K562 (cell line): Measurements from ENCODE around the gene VSTM1. TPM values are rescaled to one million over a fixed set of nuclear protein-coding genes. Genes with fewer than 3 reads are reported as not detected.

Source experiments
- ATAC-seq: fragments of 200-7000 bp; cut with Tn5 transposase; 3 replicates; pipeline ENCODE4 v1.9.1; 2020; ENCODE audit warnings: moderate library complexity
- BruUV-seq: library from RNA; stranded (reverse); fragments of 400-500 nt; replicated peaks from 2 replicates; lab custom pipeline; 2021; lab: Mats Ljungman, UMichigan
- CTCF ChIA-PET: fragments of 300-600 bp; formaldehyde crosslinking; extraction: SDS; loops from one replicate; lab custom pipeline; 2021; ENCODE audit warnings: low intra/inter-chr PET ratio; lab: Yijun Ruan, JAX
- POLR2A ChIA-PET: fragments of 300-600, 350-650 bp; sonication (Branson Sonifier 250); formaldehyde crosslinking; extraction: SDS; loops from one replicate; lab custom pipeline; 2021; ENCODE audit warnings: antibody characterized with exemption, inconsistent platforms; lab: Yijun Ruan, JAX
- DNase-seq, 4 experiments: peaks; one replicate each; pipeline versions ENCODE4 v3.0.0 to v3.0.0-alpha.2; 2011 to 2018; ENCODE audit warnings: low spot score in 3 of 4, mixed read lengths in 3 of 4; ENCODE audit errors: extremely low read depth in 1 of 4
- FAIRE-seq: peaks from 2 replicates; lab custom pipeline; 2011; peaks lifted over from hg19 to GRCh38; lab: Jason Lieb, UNC
- H2AFZ ChIP-seq: 2 replicates; pipeline ENCODE4 v1.6.0; 2011; ENCODE audit warnings: low read depth, low read length, control low read depth, inconsistent platforms
- H3K27ac ChIP-seq: fragments of 200-600 bp; 3 replicates; pipeline ENCODE4 v1.8.0; 2011; ENCODE audit warnings: low read depth, mild to moderate bottlenecking, control low read depth, inconsistent platforms, low read length, moderate library complexity, mixed read lengths; ENCODE audit errors: extremely low read depth
- H3K27me3 ChIP-seq, 2 experiments: fragments of 300-600 bp in 1 of 2; 2 replicates in 1 of 2; 3 replicates in 1 of 2; pipeline versions ENCODE4 v1.6.0 to v1.8.0; 2011; ENCODE audit warnings: inconsistent platforms in 2 of 2, low read length in 2 of 2, mild to moderate bottlenecking in 1 of 2, mixed read lengths in 1 of 2, moderate library complexity in 1 of 2; ENCODE audit not compliant: control insufficient read depth in 2 of 2, insufficient read depth in 2 of 2
- H3K36me3 ChIP-seq: fragments of 300-600 bp; 3 replicates; pipeline ENCODE4 v1.8.0; 2011; ENCODE audit warnings: mild to moderate bottlenecking, low read length, inconsistent platforms; ENCODE audit not compliant: control insufficient read depth, insufficient read depth
- H3K4me1 ChIP-seq, 2 experiments: fragments of 200-600 bp in 1 of 2; replicated peaks in 1 of 2; 2 replicates in 1 of 2; 3 replicates in 1 of 2; pipeline versions ENCODE4 v1.5.1 to v1.8.0; 2011; ENCODE audit warnings: inconsistent platforms in 2 of 2, low read length in 2 of 2, mild to moderate bottlenecking in 1 of 2, mixed read lengths in 1 of 2, moderate library complexity in 1 of 2; ENCODE audit not compliant: control insufficient read depth in 2 of 2, insufficient read depth in 2 of 2
- H3K4me2 ChIP-seq: 2 replicates; pipeline ENCODE4 v1.6.1; 2011; ENCODE audit warnings: low read length, control low read depth, inconsistent platforms, mixed read lengths; ENCODE audit not compliant: insufficient read depth
- H3K4me3 ChIP-seq: fragments of 200-600 bp; sonication (generic), shearing (Covaris generic); 2 replicates; pipeline ENCODE4 v1.5.1; 2016; ENCODE audit warnings: control low read depth, inconsistent platforms
- H3K79me2 ChIP-seq: fragments of 200-600 bp; 3 replicates; pipeline ENCODE4 v1.8.0; 2011; ENCODE audit warnings: low read length, inconsistent platforms; ENCODE audit not compliant: control insufficient read depth, insufficient read depth
- H3K9ac ChIP-seq, 2 experiments: 2 replicates each; pipeline versions ENCODE4 v1.6.0 to v1.6.1; 2011; ENCODE audit warnings: low read depth in 2 of 2, low read length in 2 of 2, control low read depth in 1 of 2, inconsistent platforms in 1 of 2, mild to moderate bottlenecking in 1 of 2, mixed read lengths in 1 of 2; ENCODE audit not compliant: insufficient read depth in 1 of 2
- H3K9me1 ChIP-seq: one replicate; pipeline ENCODE4 v1.6.0; 2011; ENCODE audit warnings: inconsistent platforms, mild to moderate bottlenecking, low read length, moderate library complexity; ENCODE audit not compliant: control insufficient read depth, insufficient read depth
- H3K9me3 ChIP-seq: replicated peaks from 2 replicates; pipeline ENCODE4 v1.5.1; 2011; ENCODE audit warnings: low read depth, low read length, inconsistent platforms; ENCODE audit not compliant: control insufficient read depth, insufficient read depth
- H4K20me1 ChIP-seq: replicated peaks from 2 replicates; pipeline ENCODE4 v1.6.1; 2011; ENCODE audit warnings: low read length, inconsistent platforms, mixed read lengths; ENCODE audit not compliant: control insufficient read depth, insufficient read depth
- HINFP ChIP-seq: fragments of 450-650 bp; conservative IDR thresholded peaks from 2 replicates; pipeline ENCODE4 v1.6.1; 2016; ENCODE audit warnings: missing genetic modification characterization, low read depth, mild to moderate bottlenecking, control low read depth, missing compliant biosample characterization
- POLR2H ChIP-seq: IDR thresholded peaks from 2 replicates; pipeline ENCODE4 v1.6.1; 2016; ENCODE audit warnings: missing genetic modification characterization, low read depth, mild to moderate bottlenecking, control low read depth, missing compliant biosample characterization, moderate library complexity
- SAFB ChIP-seq: fragments of 200-400 bp; formaldehyde crosslinking; IDR thresholded peaks from 2 replicates; pipeline ENCODE4 v1.6.1; 2017; ENCODE audit warnings: low read depth, low read length, borderline replicate concordance
- ZNF212 ChIP-seq: fragments of 450-650 bp; formaldehyde crosslinking; IDR thresholded peaks from 2 replicates; pipeline ENCODE4 v1.4.0; 2020; ENCODE audit warnings: mild to moderate bottlenecking
- WGBS: fragments of 100-300 bp; shearing (Covaris generic); methylation state at CpG from one replicate; pipeline ENCODE4 v1.1.6; 2016; ENCODE audit warnings: low coverage, mixed read lengths; ENCODE audit not compliant: insufficient coverage; ENCODE audit errors: missing lambda C conversion rate; 5-methylcytosine and 5-hydroxymethylcytosine counted together
- in situ Hi-C: fragments of 300-500 bp; cut with MboI; formaldehyde crosslinking; loops from 4 replicates; pipeline ENCODE4 v1.15.0; 2018; ENCODE audit warnings: inconsistent platforms, mixed read lengths
- intact Hi-C: fragments of 100-400 bp; cut with micrococcal nuclease; formaldehyde crosslinking; loops from 2 replicates; pipeline ENCODE4 v1.14.2; 2022
- polyA plus RNA-seq, 8 experiments: library from polyadenylated mRNA; depleted of rRNA in 4 of 8; stranded (reverse) in 5 of 8; unstranded in 3 of 8; fragments of >200 nt; fragmentation: Nextera tagmentation in 2 of 8; fragmentation: Illumina TruSeq in 1 of 8; extraction: Ambion mirVana in 2 of 8; extraction: Trizol in 1 of 8; gene quantifications; 2 replicates each; pipeline versions ENCODE4 v1.2.1 to v1.2.3, GENCODE V29; 2011 to 2014; ENCODE audit warnings: inconsistent platforms in 1 of 8, missing spikeins in 1 of 8
- total RNA-seq, 7 experiments: library from RNA; depleted of rRNA in 6 of 7; stranded (reverse); fragments of >200 nt in 6 of 7; fragmentation: Illumina TruSeq in 2 of 7; extraction: Trizol in 2 of 7; gene quantifications; 2 replicates each; pipeline versions ENCODE4 v1.2.1 to v1.2.3, GENCODE V29; 2011 to 2021; ENCODE audit warnings: low replicate concordance in 1 of 7

The VSTM1 gene
- total and polyA plus RNA-seq, 9 of the 15 experiments (the other 6 are each of a cell fraction or from before 2014, with no cell fraction given): not detected

GRCh38 chr19:53992815-53993214 lies 70.9 kb downstream of the VSTM1 start:
- 26% methylated on average over 37 of the region's 43 CpGs for WGBS
- TF ChIP-seq HINFP (tag) (no peak), SAFB (0 out of 2 replicates have a peak, but pooled peaks have one; percentile 37), POLR2H (tag) (no peak), ZNF212 (CRISPR knock-in tag) (no peak)
- DNase-seq (no peak), FAIRE-seq (no peak), ATAC-seq (no peak)
- Histone ChIP-seq H3K36me3 (no peaks in the 10 kb centered on the region), H3K27ac (no peak overlapping the region), H4K20me1 (no peaks in the 10 kb centered on the region; the same call in 1 of the 2 replicates), H3K9ac (no peak overlapping the region), H3K4me3 (no peak overlapping the region), H2AFZ (no peak overlapping the region), H3K9me1 (no peaks in the 10 kb centered on the region), H3K9me3 (no peaks in the 10 kb centered on the region), H3K4me2 (no peak overlapping the region), H3K27me3 (peaks cover 8 to 35% of the 10 kb centered on the region in 2 experiments; a peak in 4 of 5 replicates), H3K79me2 (no peaks in the 10 kb centered on the region), H3K4me1 (peaks cover 0 to 8% of the 10 kb centered on the region in 2 experiments; a peak in 2 of 5 replicates)
- intact Hi-C loops (no loop called here), in situ Hi-C loops (no loop called here)
- BruUV-seq: no TSS peak
- CTCF ChIA-PET: no interaction called here
- POLR2A ChIA-PET: interaction anchor here (1.7 kb wide), 1 partner anchor 34 kb away, joined by 5 read pairs; no protein-coding TSS in a partner anchor
